GM12875 (cell line): ENCODE data around the gene CDCA8.

Experiments
- H3K4me3 ChIP-seq: one replicate; pipeline ENCODE4 v1.5.1; 2011; ENCODE audit warnings: low read depth, low read length, control low read depth
- TF ChIP-seq, protein P1 (sequence below): IDR thresholded peaks from 2 replicates; pipeline ENCODE4 v1.5.1; 2011; ENCODE audit warnings: low read depth, mild to moderate bottlenecking, control low read depth, inconsistent platforms, low read length, moderate library complexity, borderline replicate concordance; ENCODE audit not compliant: insufficient read depth

Gene CDCA8

DNA sequence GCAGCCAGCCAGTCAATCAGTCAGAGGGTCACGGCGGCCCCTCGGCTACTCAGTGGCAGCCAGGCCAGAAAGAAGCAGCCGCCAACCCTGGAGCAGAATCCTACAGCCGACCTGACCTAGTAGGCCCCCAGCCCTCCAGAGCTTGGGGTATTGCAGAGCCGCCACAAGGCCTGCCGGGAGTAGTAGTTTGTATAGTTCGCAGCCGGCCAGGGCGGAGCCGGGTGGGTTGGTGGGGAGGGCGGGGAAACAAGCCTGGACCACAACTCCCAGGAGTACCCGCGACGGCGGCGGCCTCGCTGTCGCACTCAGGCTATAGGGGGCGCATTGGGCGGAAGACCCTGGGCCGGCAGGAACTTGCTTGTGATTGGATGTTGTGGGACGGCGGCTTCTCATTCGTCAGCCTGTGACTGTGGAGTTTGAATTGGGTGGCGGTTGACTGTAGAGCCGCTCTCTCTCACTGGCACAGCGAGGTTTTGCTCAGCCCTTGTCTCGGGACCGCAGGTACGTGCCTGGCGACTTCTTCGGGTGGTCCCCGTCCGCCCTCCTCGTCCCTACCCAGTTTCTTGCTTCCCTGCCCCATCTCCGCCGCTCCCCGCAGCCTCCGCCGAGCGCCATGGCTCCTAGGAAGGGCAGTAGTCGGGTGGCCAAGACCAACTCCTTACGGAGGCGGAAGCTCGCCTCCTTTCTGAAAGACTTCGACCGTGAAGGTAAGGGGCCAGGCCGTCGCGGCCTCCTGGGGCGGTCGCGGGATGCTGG, at the start of gene CDCA8:
CDCA8 (plus strand) TSS at position 439 of the 756 bp plus-strand sequence; CDS start at position 614, 175 bp downstream.
- peak within 1 kb of the TSS; percentile 92 for H3K4me3 ChIP-seq
- TF ChIP-seq, protein P1, sequence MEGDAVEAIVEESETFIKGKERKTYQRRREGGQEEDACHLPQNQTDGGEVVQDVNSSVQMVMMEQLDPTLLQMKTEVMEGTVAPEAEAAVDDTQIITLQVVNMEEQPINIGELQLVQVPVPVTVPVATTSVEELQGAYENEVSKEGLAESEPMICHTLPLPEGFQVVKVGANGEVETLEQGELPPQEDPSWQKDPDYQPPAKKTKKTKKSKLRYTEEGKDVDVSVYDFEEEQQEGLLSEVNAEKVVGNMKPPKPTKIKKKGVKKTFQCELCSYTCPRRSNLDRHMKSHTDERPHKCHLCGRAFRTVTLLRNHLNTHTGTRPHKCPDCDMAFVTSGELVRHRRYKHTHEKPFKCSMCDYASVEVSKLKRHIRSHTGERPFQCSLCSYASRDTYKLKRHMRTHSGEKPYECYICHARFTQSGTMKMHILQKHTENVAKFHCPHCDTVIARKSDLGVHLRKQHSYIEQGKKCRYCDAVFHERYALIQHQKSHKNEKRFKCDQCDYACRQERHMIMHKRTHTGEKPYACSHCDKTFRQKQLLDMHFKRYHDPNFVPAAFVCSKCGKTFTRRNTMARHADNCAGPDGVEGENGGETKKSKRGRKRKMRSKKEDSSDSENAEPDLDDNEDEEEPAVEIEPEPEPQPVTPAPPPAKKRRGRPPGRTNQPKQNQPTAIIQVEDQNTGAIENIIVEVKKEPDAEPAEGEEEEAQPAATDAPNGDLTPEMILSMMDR, result peak; percentile 80

DNA sequence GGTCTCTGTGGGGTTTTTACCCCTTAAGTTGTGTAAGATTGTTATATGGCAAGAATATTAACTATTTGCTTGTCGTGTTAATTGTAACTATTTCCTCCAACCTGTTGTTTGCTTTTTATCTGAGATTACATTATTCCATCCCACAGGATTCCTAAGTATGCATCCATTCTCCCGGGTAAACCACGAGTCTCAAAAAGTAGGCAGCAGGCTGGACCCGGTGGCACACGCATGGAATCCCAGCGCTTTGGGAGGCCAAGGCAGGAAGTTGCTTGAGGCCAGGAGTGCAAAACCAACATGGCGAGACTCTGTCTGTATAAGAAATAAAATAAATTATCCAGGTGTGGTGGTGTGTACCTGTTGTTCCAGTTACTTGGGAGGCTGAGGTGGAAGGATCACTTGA, 45.0 kb upstream of the CDCA8 start:
- no peak overlapping the region for H3K4me3 ChIP-seq
- TF ChIP-seq, protein P1, result no peak

DNA sequence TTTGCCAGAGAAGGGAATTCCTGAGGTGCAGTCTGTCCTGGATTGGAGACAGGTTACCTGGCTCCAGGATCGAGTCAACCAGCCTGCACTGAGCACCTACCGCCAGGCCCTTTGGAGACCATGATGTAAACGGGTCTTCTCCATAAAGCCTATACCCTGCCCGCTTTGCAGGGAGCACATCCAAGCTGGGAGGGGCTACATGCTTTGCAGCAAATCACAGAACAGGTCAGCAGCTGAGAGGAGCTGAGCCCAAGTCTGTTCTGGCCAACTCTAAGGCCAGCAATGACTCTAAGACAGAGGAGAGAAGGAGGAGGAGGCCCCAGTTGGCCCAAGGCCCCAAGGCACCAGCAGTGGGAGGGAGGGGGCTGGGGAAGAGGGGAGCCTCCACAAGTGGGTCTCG, 42.1 kb upstream of the CDCA8 start:
- TF ChIP-seq, protein P1, result no peak
- H3K4me3 ChIP-seq, result no peak overlapping the region

DNA sequence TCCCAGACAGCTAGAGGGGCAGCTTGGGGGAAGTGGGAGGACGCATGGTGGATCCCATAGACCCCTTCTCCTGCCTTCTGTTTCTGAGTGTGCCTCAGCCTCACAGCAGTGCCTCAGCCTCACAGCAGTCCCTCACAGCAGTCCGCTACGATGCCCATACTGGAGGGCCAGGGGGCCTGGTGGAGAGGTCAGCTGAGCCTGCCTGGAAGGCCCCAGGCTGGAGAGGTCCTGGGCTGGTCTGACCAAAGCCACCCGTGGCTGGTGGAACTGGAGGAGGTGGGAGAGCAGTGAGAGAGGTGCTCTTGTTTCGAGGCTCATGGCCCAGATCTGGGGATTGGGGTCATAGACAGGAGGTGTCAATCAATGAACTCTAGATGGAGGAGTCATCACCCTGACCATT, 41.6 kb upstream of the CDCA8 start:
- TF ChIP-seq, protein P1, result no peak
- no peak overlapping the region for H3K4me3 ChIP-seq

DNA sequence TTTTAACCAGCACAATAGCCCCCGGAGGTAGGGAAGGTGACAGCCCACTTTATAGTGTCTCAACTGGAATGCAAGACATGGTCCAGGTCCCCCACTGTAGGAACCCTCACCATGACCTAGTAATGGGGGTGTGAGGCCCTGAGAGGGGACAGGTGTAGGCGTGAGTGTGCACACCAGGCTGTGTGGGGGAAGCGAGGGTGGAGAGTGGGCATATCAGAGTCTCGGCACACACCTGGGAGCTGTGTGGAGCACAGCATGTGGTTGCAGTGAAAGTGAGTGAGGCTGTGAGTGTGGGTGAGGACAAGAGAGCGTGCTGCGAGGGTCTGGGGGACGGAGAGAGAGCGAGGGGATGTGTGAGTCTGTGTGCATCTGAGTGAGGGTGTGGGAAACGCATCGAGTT, 40.5 kb upstream of the CDCA8 start:
- TF ChIP-seq, protein P1, result no peak
- H3K4me3 ChIP-seq, result no peak overlapping the region

DNA sequence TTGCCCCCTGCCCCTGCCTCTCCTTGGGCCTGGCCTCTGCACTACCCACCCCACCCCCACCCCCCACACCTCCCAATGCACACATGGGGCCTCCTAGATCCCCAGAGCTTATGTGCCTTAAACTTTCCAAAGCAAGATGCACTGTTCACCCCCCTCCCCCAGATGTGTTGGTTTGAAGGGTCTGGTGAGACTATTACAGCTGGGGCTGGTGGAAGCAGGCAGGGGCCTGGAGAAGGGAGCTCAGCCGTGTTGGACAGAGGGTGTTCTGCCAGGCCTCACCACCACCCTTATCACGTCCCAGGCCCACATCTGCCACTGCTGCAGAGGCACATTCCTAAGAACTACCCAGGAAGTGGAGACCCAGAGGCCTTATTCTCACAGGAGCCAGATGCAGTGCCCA, 39.3 kb upstream of the CDCA8 start:
- H3K4me3 ChIP-seq, result no peak overlapping the region
- TF ChIP-seq, protein P1, result no peak

DNA sequence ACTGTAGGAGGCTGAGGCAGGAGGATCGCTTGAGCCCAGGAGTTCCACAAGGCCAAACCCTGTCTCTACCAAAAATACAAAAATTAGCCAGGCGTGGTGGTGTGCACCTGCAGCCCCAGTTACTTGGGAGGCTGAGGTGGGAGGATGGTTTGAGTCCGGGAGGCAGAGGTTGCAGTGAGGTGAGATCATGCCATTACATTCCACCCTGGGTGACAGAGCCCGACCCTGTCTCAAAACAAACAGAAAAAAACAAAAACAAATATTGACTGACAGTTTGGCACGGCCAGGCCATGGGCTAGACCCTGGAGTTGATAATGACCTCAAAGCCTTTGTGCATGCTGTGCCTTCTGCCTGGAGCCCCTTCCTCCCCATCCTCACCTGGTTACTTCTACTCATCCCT, 38.4 kb upstream of the CDCA8 start:
- no peak overlapping the region for H3K4me3 ChIP-seq

More for the DNA sequence above, 38.4 kb upstream of the CDCA8 start:
- TF ChIP-seq, protein P1, result no peak
